ENCODE results near the gene FUT6.
"Not testable (repeated sequence)": the region's sequence is repeated elsewhere in the genome, so short reads cannot be mapped to it uniquely, and the experiment has no call there.

The FUT6 gene

GRCh38 chr19:5784581-5785147, 54.8 kb downstream of the FUT6 start, which contains the start of gene PRR22:
Gene PRR22 (minus strand): TSS chr19:5784746. CDS start chr19:5784660, 86 bp downstream.
- DNase-seq: no peak

GRCh38 chr19:5782945-5783919, 56.3 kb downstream of the FUT6 start:
- DNase-seq: no peak

GRCh38 chr19:5782322-5782721, 57.2 kb downstream of the FUT6 start:
- DNase-seq: no peak

GRCh38 chr19:5780916-5781315, 58.6 kb downstream of the FUT6 start:
- not testable (repeated sequence) for DNase-seq

All from NCI-H510A (cell line).